ENCODE measurements around the gene UNC119.
"Not testable (repeated sequence)": the region's sequence is repeated elsewhere in the genome, so short reads cannot be mapped to it uniquely, and the experiment has no call there.

The UNC119 gene

GRCh38 chr17:28540231-28540630 is 12.2 kb downstream of the UNC119 start:
- no peak for DNase-seq

GRCh38 chr17:28538296-28538895 is 14.0 kb downstream of the UNC119 start:
- no peak for DNase-seq

- DNase-seq = no peak
Observed at GRCh38 chr17:28537219-28537610, 15.2 kb downstream of the UNC119 start.

- no peak for DNase-seq
Observed at GRCh38 chr17:28536532-28537218, 15.7 kb downstream of the UNC119 start.

- DNase-seq = no peak
Observed at GRCh38 chr17:28534740-28535375, 17.6 kb downstream of the UNC119 start.

GRCh38 chr17:28533091-28533807 is 19.2 kb downstream of the UNC119 start:
- no peak for DNase-seq

- no peak for DNase-seq
Observed at GRCh38 chr17:28532050-28532960, 20.1 kb downstream of the UNC119 start.

- no peak for DNase-seq
Observed at GRCh38 chr17:28530926-28531325, 21.5 kb downstream of the UNC119 start.

- no peak for DNase-seq
Observed at GRCh38 chr17:28530250-28530649, 22.2 kb downstream of the UNC119 start.

GRCh38 chr17:28529013-28529400 is 23.4 kb downstream of the UNC119 start:
- DNase-seq = no peak

GRCh38 chr17:28528327-28529012 is 24.0 kb downstream of the UNC119 start:
- no peak for DNase-seq

GRCh38 chr17:28527859-28528258 is 24.6 kb downstream of the UNC119 start:
- no peak for DNase-seq

- no peak for DNase-seq
Observed at GRCh38 chr17:28527181-28527681, 25.2 kb downstream of the UNC119 start.

- no peak for DNase-seq
Observed at GRCh38 chr17:28526381-28526780, 26.0 kb downstream of the UNC119 start.

- no peak for DNase-seq
Observed at GRCh38 chr17:28524476-28525424, 27.7 kb downstream of the UNC119 start.

GRCh38 chr17:28523876-28524275 is 28.5 kb downstream of the UNC119 start:
- no peak for DNase-seq

GRCh38 chr17:28523186-28523585 is 29.2 kb downstream of the UNC119 start:
- DNase-seq = no peak

GRCh38 chr17:28522281-28522680 is 30.1 kb downstream of the UNC119 start:
- not testable (repeated sequence) for DNase-seq

- DNase-seq = no peak
Observed at GRCh38 chr17:28521311-28522085, 30.9 kb downstream of the UNC119 start.

GRCh38 chr17:28520687-28521086 is 31.7 kb downstream of the UNC119 start:
- no peak for DNase-seq
